Measurements from ENCODE around the gene ARHGEF18.

- TF ChIP-seq CTCF (conservative IDR thresholded peaks at IDR 0.05; ENCODE audit: low read depth, low read length) (no peak), EZH2 (IDR thresholded peaks at IDR 0.05; ENCODE audit: borderline replicate concordance, low read depth, low read length, poor library complexity, severe bottlenecking) (no peak)
These were observed 6.5 kb downstream of the ARHGEF18 start for GRCh38 chr19:7355151-7355820.

Measured in A673 (cell line).